ENCODE data around the gene EDN3. TPM values are rescaled to one million over a fixed set of nuclear protein-coding genes. Genes with fewer than 3 reads are reported as not detected.

The EDN3 gene
- total and polyA plus RNA-seq, 2 experiments from 2014 or later, result not detected

DNA sequence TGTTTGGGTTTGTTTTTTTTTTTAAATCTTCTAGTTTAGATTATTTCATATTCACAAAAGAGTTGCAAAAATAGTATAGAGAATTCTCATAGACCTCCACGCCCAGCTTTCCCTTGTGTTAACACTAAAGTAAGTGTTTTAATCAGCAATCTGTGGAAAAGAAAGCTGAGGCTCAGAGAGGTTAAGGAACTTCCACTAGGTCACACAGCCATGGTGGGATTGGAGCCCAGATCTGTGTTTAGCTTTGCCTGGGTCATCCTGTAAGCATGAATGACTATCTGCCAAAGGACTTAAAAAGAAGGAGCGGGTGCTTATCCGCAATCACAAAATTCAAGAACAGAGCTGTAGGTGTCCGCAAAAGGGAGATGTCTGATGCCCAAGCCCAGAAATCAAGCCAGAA, 60.5 kb downstream of the EDN3 start:
- H3K4me3 ChIP-seq, result no peak overlapping the region
- H3K4me1 ChIP-seq (ENCODE audit: low read depth), result no peaks in the 10 kb centered on the region
- no peaks in the 10 kb centered on the region for H3K9me3 ChIP-seq (ENCODE audit: low read depth)
- H3K27me3 ChIP-seq, result peaks cover 31% of the 10 kb centered on the region
- no peak for DNase-seq (ENCODE audit: low read depth in 1 of 2, low spot score in 1 of 2)
- H3K36me3 ChIP-seq, result no peaks in the 10 kb centered on the region
- TF ChIP-seq, protein P1, sequence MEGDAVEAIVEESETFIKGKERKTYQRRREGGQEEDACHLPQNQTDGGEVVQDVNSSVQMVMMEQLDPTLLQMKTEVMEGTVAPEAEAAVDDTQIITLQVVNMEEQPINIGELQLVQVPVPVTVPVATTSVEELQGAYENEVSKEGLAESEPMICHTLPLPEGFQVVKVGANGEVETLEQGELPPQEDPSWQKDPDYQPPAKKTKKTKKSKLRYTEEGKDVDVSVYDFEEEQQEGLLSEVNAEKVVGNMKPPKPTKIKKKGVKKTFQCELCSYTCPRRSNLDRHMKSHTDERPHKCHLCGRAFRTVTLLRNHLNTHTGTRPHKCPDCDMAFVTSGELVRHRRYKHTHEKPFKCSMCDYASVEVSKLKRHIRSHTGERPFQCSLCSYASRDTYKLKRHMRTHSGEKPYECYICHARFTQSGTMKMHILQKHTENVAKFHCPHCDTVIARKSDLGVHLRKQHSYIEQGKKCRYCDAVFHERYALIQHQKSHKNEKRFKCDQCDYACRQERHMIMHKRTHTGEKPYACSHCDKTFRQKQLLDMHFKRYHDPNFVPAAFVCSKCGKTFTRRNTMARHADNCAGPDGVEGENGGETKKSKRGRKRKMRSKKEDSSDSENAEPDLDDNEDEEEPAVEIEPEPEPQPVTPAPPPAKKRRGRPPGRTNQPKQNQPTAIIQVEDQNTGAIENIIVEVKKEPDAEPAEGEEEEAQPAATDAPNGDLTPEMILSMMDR (IDR thresholded peaks at IDR 0.05; ENCODE audit: low read depth, low read length), result no peak
- no peak overlapping the region for H3K27ac ChIP-seq

DNA sequence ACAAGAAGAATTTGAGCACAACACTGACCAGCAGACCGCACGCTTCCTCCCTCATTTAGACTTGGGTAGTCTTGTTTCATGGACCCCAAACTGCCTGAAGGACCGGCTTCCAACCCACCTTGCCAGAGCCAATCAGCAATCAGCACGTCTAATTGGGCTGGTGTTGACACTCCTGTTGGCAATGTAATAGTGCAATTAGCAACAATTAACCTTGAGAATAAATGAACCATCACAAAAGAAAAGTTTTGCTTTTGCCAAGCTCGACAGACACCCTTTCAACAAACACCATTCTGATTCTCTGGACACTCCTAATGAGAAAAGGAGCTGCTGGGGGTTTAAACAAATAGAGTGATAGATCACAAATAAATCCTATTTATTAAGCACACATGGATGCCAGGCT, 61.0 kb downstream of the EDN3 start:
- peaks cover 26% of the 10 kb centered on the region for H3K27me3 ChIP-seq
- no peak overlapping the region for H3K4me3 ChIP-seq
- H3K36me3 ChIP-seq, result no peaks in the 10 kb centered on the region
- no peaks in the 10 kb centered on the region for H3K9me3 ChIP-seq (ENCODE audit: low read depth)
- H3K27ac ChIP-seq, result no peak overlapping the region
- TF ChIP-seq, protein P1 (IDR thresholded peaks at IDR 0.05; ENCODE audit: low read depth, low read length), result no peak
- H3K4me1 ChIP-seq (ENCODE audit: low read depth), result no peaks in the 10 kb centered on the region
- no peak for DNase-seq (ENCODE audit: low read depth in 1 of 2, low spot score in 1 of 2)

DNA sequence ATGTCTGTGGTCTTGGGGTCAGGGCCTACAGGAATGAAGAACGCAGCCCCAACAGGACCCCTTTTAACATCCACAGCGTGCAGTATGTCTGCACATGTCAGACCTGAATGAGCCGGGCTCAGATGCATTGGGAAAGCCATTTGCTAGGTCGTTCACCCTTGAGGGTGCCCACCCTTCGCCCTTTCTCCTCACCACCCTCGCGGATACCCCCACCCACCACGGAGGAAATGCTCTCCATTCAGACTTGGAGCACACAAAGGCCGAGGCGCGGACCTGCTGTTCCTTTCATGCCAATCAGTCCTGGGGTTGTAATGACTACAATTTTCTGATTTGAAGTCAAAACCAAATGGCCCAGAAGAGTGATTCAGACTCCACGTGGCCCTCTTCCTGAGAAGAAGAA, 62.7 kb downstream of the EDN3 start:
- no peak overlapping the region for H3K4me3 ChIP-seq
- TF ChIP-seq, protein P1 (IDR thresholded peaks at IDR 0.05; ENCODE audit: low read depth, low read length), result no peak

DNA sequence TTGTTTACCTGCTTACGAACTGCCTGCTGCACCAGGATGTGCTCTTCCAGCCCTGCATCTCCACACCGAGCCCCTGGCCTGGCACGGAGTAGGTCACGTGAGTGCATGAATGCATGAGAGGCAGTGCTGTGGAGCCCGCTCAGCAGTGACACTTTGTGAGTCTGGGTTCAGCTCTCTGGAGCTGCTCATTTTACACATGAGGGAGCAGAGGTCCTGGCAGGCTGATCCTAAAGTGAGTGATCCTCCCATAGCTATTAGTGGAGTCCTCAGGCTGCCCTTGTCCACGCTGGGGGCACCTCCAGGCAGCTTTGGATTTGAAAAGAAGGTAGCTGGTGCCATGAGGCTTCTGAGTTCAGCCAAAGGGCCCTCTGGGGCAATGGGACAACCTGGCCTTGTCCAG, 64.2 kb downstream of the EDN3 start:
- Histone ChIP-seq H3K9me3 (ENCODE audit: low read depth) (no peaks in the 10 kb centered on the region), H3K36me3 (no peaks in the 10 kb centered on the region), H3K4me3 (no peak overlapping the region), H3K4me1 (ENCODE audit: low read depth) (no peaks in the 10 kb centered on the region), H3K27ac (no peak overlapping the region), H3K27me3 (peaks cover 18% of the 10 kb centered on the region)
- no peak for DNase-seq (ENCODE audit: low read depth in 1 of 2, low spot score in 1 of 2)
- TF ChIP-seq, protein P1 (IDR thresholded peaks at IDR 0.05; ENCODE audit: low read depth, low read length), result no peak

More for the DNA sequence above, 62.7 kb downstream of the EDN3 start:
- DNase-seq (ENCODE audit: low read depth in 1 of 2, low spot score in 1 of 2), result no peak
- Histone ChIP-seq H3K9me3 (ENCODE audit: low read depth) (no peaks in the 10 kb centered on the region), H3K36me3 (no peaks in the 10 kb centered on the region), H3K27ac (no peak overlapping the region), H3K4me1 (ENCODE audit: low read depth) (no peaks in the 10 kb centered on the region), H3K27me3 (peaks cover 20% of the 10 kb centered on the region)

DNA sequence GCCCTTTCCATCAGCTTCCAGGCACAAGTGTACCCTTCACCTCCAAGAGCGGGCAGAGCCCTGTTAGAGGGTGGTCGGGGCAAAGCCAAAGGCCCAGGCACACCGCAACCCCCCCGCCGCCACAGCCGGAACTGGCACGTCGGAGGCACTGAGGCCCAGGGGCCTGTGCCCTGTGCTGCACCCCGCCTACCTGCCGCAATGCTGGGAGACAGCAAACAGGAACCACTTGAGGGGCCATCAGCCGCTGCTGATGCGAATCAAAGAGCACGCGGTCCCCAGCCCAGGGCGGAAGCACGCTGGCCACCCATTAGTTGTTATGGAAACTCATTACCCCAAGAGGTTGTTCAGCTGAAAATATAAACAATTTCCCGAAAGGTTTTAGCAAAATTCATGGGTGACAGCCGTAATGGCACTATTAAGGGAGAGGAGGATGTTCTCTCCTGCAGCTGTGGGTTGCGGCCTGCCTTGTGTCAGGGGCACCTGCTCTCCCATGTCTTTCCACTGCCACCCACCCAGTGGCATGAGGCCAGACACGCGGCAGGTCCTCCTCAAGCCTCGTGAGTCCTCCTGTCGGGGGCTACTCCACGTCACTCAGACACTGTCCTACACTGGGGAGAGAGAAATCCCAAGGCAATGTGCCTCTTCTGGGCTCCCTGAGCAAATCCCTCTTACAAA, 65.3 kb downstream of the EDN3 start:
- H3K27ac ChIP-seq, result no peak overlapping the region
- DNase-seq (ENCODE audit: low read depth in 1 of 2, low spot score in 1 of 2), result no peak
- peaks cover 13% of the 10 kb centered on the region for H3K27me3 ChIP-seq
- no peaks in the 10 kb centered on the region for H3K9me3 ChIP-seq (ENCODE audit: low read depth)
- no peaks in the 10 kb centered on the region for H3K4me1 ChIP-seq (ENCODE audit: low read depth)
- TF ChIP-seq, protein P1 (IDR thresholded peaks at IDR 0.05; ENCODE audit: low read depth, low read length), result no peak
- H3K4me3 ChIP-seq, result no peak overlapping the region
- no peaks in the 10 kb centered on the region for H3K36me3 ChIP-seq

All from cardiac muscle cell (in vitro differentiated cells and primary cell).